LNCAP (cell line): ENCODE data around the gene SRRM1.

Experiments used
- TF ChIP-seq, protein P1 (sequence below): fragments of 450-650 bp; IDR thresholded peaks from 2 replicates; pipeline ENCODE4 v1.5.1; 2017; ENCODE audit warnings: mild to moderate bottlenecking

Gene SRRM1

DNA sequence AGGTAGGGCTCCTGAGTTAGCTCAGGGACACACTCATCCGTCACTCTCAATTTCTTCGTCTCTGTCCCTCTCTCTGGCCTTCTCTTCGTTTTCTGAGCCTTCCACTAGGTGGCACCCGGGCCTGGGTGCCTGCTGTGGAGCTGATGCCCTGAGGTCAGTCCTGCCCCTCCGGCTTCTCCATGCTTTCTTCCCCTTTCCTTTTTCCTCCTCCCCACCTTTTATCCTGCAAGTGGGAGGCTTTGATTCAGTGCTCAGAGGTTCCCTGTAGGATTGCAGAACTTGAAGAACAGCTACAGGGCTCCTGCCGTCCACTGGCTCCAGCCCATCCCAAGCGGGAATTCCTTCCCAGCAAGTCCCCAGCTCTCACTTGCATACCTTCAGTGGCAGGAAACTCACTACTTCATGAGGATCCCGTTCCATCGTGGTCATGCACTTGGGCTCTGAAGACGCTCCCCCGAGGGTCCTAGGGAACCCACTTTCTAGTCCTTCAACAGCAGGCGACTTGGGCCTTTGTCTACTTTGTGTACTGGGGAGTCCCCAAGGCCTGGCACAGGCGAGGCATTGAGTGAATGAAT is 45.6 kb downstream of the SRRM1 start:
- TF ChIP-seq, protein P1, sequence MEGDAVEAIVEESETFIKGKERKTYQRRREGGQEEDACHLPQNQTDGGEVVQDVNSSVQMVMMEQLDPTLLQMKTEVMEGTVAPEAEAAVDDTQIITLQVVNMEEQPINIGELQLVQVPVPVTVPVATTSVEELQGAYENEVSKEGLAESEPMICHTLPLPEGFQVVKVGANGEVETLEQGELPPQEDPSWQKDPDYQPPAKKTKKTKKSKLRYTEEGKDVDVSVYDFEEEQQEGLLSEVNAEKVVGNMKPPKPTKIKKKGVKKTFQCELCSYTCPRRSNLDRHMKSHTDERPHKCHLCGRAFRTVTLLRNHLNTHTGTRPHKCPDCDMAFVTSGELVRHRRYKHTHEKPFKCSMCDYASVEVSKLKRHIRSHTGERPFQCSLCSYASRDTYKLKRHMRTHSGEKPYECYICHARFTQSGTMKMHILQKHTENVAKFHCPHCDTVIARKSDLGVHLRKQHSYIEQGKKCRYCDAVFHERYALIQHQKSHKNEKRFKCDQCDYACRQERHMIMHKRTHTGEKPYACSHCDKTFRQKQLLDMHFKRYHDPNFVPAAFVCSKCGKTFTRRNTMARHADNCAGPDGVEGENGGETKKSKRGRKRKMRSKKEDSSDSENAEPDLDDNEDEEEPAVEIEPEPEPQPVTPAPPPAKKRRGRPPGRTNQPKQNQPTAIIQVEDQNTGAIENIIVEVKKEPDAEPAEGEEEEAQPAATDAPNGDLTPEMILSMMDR, result peak; percentile 54

DNA sequence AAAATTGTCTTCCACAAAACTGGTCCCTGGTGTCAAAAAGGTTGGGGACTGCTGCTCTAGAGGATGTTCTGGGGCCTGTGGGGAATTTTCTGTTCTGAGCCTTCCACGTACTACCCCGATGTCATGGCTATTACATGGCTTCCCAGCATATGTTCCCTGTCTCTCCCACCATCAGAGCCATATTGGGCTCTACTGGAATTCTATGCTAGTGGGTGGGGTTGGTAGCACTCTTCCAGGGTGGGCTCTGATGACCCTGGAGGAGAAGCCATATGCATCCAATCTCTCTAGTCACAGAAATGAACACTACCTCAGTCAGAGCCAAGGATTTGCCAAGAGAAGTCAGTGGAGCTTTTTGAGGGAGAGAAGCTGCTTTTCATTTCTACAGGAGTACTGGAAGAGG is 47.9 kb downstream of the SRRM1 start:
- TF ChIP-seq, protein P1, result no peak

DNA sequence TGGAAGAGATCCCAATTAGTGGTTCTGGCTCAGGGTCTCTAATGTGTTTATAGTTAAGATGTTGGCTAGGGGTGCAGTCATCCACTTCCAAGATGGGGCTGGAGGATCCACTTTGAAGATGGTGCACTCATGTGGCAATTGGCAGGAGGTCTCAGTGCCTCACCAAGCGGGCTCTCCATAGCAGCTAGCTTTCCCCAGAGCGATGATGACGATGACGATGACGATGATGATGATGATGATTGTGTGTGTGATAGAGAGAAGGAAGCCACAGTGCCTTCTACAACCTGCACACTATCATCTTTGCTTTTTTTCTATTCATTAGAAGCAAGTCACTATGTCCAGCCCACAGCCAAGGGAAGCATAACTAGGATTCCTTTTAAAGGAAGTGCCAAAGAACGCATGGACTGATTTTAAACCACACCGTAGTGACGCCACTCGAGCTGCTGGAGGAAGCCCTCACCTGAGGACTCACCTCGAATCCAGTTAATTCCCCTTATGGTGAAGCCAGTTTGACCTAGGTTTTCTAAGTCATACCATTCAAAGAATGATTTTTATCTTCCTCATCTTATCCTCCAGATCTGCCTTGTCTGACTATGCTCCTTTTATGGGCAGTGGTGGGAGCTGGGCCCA is 49.4 kb downstream of the SRRM1 start:
- TF ChIP-seq, protein P1, result no peak

DNA sequence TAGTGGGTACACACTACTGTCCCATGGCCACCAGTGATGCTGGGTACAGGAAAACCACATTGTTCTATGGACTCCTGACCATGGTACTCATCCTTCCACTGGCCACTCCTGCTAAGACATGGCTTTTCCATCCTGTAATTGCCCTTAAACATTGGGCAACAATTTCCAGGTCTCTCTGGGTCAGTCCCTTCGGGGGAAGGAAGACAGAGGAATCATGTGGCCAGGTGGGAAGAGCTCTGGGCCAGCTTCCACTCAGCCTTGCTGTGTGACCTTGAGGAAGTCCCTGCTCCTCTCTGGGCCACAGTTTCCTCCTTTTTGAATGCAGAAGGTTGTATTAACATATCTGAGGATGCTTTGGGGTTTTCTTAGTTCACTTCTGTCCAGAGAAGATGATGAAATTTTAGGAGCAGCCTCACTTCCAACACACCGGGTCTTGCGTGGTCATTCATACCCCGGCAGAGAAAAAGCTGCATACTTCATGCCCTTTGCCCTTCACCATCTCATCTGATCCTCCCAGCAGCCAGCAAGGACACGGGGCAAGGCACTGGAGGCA is 50.8 kb downstream of the SRRM1 start:
- TF ChIP-seq, protein P1, result no peak

DNA sequence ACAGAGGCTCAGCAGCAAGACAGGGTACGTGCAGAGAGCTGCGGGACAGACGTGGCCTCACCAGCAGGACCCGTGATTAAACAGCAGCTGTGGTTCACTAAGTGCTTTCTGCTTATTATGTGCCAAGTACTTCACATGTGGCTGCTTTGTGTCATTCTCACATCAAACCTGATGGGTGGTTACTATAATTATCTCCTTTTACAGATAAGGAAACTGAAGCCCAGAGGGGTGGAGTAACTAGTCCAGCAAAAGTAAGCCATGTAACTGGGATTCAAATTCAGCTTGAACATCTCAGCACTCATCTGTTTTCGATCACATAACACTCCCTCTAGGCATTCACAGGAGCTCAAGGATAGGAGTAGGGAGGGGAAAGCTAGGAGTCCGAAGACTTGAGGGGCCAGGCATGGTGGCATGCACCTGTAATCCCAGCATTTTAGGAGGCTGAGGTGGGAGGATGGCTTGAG is 51.3 kb downstream of the SRRM1 start:
- TF ChIP-seq, protein P1, result no peak

DNA sequence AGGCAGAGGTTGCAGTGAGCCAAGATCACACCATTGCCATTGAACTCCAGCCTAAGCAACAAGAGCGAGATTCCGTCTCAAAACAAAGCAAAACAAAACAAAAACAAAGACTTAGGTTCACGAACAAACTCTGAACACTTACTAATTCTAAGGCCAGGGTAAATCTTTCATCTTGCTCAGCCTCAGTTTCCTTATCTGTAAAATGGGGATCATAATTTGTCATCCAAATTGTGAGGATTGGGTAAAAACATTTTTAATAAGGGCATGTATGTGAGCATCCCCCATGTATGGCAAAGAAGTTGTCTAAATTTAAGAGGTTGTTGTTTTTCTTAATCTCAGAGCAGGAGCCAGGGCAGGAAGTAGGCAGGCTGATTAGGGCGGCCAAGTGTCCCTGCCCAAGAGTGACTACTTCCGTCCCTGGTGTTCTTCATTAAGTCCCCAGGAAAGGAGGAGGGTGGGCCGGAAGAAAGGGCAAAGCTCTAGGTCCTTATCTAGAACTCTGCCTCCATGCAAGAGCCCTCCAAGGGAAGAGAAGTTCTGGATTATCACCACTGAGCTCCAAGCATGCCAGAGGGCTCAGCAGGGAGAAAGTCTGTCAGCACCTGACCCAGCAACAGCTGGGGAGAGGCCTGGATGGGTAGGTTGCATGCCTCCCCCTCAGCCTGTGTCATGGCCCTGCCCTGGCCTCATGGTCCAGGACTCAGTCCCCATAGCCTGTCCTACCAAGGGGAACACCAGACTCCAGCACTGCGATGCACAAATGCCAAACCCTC is 52.3 kb downstream of the SRRM1 start:
- TF ChIP-seq, protein P1, result no peak

DNA sequence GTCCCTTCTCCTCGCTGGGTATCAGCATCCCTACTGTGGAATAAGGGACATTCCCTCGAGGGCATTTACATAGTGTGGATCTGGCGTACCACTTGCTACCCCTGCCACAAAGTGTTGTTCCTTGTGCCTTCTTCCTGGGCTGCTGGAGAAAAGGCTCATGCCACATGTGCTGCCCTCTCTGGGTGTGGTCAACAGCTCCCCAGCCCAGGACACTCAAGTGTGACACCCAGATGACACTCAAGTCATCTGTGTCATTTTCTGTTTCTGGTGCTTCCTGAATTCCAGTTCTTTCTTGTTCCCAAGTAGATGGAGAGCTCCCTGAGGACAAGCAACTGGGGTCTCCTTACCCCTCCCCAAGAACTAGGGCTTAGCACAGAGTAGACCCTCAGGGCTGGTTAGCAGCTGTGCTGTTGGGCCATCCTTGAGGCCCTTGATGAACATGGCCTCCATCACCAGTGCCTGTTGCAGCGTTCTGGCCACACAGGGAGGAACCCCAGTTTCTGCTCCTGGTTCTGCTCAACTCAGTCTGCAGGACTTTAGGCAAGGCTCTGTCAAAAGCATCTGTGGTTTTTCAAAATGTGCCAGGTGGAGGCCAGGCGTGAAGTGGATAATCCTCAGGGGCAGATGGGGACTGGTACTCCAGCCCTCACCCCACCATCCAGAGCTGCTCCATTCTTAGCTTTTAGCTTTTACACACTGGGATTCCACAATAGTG is 53.1 kb downstream of the SRRM1 start:
- TF ChIP-seq, protein P1, result no peak
